GM10847 (cell line): ENCODE results near the gene COMMD7.

Experiments used
- POLR2A ChIP-seq: IDR thresholded peaks from 2 replicates; pipeline ENCODE4 v1.6.1; 2011; ENCODE audit not compliant: insufficient read length; ENCODE audit errors: extremely low read depth

The COMMD7 gene

GRCh38 chr20:32702706-32703425 lies 40.4 kb downstream of the COMMD7 start:
- TF ChIP-seq POLR2A = no peak

GRCh38 chr20:32697608-32698007 lies 45.7 kb downstream of the COMMD7 start:
- TF ChIP-seq POLR2A = no peak

GRCh38 chr20:32695089-32695488 lies 48.2 kb downstream of the COMMD7 start:
- TF ChIP-seq POLR2A = no peak

- no peak for TF ChIP-seq POLR2A
Measured at GRCh38 chr20:32687180-32687532, 56.1 kb downstream of the COMMD7 start.

GRCh38 chr20:32686530-32687179 lies 56.6 kb downstream of the COMMD7 start:
- no peak for TF ChIP-seq POLR2A

- TF ChIP-seq POLR2A = no peak
Measured at GRCh38 chr20:32685541-32686529, 57.4 kb downstream of the COMMD7 start.

- TF ChIP-seq POLR2A = no peak
Measured at GRCh38 chr20:32682508-32682987, 60.7 kb downstream of the COMMD7 start.

- no peak for TF ChIP-seq POLR2A
Measured at GRCh38 chr20:32681175-32682084, 61.8 kb downstream of the COMMD7 start.

- no peak for TF ChIP-seq POLR2A
Measured at GRCh38 chr20:32680544-32681174, 62.6 kb downstream of the COMMD7 start.

GRCh38 chr20:32678948-32679347 lies 64.3 kb downstream of the COMMD7 start:
- TF ChIP-seq POLR2A = no peak

GRCh38 chr20:32675223-32675975 lies 67.9 kb downstream of the COMMD7 start:
- TF ChIP-seq POLR2A = no peak

- no peak for TF ChIP-seq POLR2A
Measured at GRCh38 chr20:32674362-32674789, 68.9 kb downstream of the COMMD7 start.

- peak; percentile 33 for TF ChIP-seq POLR2A
Measured at GRCh38 chr20:32672982-32673851, 70.0 kb downstream of the COMMD7 start.
